ENCODE measurements around the gene CFAP92.

Gene CFAP92

DNA sequence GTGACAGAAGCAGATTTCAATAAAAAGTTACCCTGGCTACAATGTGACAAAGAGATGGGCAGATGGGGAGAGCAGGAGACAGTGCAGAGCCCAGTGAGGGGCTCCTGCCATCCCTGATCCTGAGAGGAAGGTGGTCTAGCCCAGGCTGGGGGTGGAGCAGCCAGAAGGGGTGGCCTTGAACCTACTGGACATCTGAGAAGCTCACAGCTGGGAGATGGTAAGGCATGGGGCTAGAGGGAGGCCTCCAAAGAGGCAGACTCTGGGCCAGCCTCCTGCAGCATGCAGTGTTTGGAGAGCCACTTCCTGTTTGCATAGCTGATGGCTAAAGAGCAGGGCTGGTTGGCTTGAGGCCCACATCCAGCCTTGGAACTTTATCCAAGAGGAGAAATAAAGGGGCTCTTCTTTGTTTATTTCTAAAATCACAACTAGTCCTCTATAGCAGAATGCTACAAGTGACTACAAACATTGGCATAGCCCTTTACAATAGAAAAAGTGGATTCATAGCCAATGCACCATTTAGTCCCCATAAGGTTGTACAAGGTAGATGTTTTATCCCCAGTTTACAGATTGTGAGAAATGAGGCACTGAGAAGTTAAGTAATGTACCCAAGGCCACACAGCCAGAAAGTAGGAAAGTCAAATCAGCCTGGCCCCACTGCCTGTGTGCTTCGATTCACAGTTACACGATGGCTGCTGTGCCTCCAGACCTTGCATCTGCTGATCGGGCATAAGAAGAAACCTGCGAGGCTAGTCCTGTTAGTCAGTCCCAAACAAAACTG, 11.8 kb upstream of the CFAP92 start:
- DNase-seq: no peak

DNA sequence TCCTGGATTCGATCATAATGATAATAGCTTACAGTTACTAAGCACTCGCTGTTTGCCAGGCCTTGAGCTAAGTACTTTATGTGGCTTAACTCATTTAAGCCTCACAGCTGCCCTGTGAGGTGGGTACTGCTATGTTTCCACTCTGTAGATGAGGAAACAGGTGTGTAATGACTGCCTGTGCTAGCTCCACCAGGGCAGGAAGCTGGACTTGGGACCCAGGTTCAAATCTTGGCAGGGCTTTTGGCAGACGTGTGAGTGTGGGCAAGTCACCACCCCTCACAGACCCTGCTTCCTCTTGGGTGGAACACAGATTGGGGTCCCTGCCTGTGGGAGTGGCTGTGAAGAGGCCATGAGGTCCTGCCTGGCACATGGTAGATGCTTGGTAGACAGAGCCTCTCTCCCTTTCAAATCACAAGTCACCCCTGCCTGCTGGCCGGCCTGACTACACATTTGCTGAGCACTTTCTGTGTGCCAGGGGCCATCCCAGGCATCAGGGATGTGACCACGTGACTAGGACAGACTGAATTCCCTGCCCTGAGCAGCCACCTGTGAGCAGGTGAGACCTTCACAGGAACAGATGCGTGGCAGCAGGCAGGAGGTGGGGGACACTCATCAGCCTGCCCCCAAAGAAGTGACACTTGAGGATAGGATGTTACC, 10.9 kb upstream of the CFAP92 start:
- no peak for DNase-seq

- no peak for DNase-seq
Observed at GRCh38 chr3:129003578-129004112, 9.8 kb upstream of the CFAP92 start.

GRCh38 chr3:129002573-129003569, 9.0 kb upstream of the CFAP92 start:
- DNase-seq: no peak

- no peak for DNase-seq
Observed at GRCh38 chr3:129001806-129002572, 8.1 kb upstream of the CFAP92 start.

- no peak for DNase-seq
Observed at GRCh38 chr3:129001101-129001805, 7.4 kb upstream of the CFAP92 start, which contains the start of gene EFCC1. Gene EFCC1, plus strand, starts transcription at chr3:129001304. Its CDS starts 325 bp downstream, at chr3:129001629.

- no peak for DNase-seq
Observed at GRCh38 chr3:129000742-129001100, 6.8 kb upstream of the CFAP92 start.

DNA sequence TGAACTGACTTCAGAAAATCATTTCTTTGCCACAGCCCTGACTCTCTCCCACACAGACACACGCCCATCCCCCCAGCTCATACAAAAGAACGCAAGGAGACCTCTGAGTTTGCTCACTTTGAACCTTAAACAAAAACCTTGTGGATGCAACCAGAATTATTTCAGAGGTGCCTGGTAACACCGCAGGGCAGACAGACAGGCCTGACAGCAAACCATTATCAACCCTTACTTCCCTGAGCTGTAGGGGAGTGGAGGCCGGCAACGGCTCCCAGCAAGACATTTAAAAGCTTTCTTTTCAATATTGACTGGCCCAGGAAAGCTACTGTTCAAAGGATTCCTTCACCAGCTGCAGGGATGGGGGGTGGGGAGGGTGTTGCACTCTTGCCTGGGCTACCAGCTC, 5.2 kb upstream of the CFAP92 start:
- DNase-seq: no peak

GRCh38 chr3:128998561-128998960, 4.7 kb upstream of the CFAP92 start:
- no peak for DNase-seq

- no peak for DNase-seq
Observed at GRCh38 chr3:128997486-128998133, 3.7 kb upstream of the CFAP92 start.

GRCh38 chr3:128996726-128997125, 2.9 kb upstream of the CFAP92 start:
- DNase-seq: no peak

DNA sequence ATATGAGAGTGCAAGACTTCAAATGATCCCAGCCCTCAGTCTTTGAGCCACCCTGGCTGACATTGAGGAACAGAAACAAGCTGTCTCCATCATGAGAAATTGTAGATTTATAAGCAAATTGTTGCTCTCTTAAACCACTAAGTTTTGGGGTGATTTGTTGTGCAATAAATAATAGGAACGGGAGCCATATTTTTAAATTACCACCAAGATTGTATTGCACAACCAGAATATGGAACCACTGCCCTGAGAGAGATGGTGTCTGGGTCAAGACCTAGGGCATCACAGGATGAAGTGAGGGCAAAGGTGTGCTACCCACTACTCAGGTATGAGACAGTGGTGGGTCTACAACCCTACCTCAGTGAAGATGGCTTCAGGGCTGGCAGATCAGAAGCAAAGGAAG, 2.3 kb upstream of the CFAP92 start:
- no peak for DNase-seq

- no peak for DNase-seq
Observed at GRCh38 chr3:128995737-128996136, 1.9 kb upstream of the CFAP92 start.

DNA sequence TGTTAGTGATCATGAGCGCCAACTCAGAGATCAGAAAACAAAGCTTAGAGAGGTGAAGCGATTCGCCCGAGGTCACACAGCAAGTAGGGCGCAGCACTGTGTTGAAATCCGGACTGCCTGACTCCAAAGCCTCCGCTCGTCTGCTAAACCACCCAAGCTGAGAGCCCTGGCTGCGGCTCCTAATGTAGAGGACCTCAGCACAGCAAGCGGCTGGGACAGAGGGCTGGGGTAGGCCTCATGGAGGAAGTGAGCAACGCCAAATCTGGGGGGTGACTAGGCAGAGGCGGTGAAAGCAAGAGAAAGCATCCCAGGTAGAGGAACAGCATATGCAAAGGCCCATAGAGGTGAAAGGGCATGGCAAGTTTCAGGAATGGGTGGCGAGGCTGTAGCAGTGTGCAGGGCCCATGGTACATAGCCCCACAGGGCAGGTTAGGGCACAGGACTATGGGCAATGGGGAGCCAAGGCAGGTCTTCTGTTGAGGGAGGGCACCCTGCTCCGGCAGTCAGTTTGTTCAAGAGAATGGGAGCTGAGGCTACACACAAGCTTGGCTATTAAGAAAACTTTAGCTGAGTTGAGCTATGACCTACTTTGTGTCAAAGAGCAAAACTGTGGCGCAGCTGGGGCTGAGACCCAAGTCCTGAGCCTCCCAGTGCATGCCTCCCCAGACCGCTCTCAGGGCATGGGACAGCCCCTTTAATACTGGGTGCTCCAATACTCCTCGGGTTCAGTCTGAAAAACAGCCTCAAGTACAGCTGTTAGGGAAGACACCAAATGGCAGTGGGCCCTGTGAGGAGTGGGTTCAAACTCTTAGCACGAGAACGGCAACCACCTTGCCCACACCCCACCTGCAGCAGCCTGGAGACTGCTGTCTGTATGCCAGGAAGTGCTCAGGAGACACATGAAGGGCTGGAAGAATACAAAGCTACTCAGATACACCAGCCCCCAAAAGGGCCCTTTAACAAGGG, 988 bp upstream of the CFAP92 start:
- no peak for DNase-seq

DNA sequence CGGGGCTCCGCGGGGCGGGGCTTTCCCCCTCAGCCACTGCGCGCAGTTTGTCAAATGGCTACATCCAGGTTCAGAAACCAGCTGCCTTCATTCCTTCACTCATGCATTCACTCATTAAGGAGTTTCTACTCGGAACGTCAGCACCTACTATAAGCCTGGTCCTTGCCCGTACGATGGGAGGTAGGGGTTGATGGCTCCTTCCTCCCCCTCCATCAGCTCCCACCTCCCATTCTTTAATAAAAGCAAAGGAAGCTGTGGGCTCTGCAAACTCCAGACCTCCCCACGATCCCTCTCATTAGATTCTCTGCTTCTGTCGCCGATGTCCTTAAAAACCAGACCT, 267 bp upstream of the CFAP92 start:
- DNase-seq: no peak

DNA sequence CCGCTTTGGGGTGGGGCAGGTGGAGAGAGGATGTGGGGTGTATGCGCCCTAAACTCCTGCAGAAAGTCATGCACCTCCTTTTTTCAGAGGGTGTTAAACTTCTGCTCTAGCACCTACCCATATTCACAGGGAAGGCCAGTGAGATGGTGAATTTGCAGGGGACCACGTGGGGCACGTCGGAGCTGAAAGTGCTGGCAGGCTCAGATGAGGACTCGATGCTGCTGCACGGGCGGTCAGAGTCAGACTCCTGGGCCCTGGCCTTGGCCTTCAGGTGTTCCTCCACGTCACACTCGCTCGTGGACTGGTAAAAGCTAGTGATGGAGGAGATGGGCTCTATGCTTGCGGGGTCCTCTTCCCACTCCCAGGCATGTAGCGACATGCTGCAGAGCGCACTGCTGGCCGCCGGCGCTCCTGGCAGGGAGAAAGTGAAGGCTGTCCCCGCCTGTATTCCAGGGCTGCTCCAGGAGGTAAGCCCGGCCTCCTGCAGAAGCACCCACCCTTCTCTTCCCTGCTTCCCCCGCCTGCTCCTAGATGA, 883 bp downstream of the CFAP92 start:
- DNase-seq: no peak

- DNase-seq: no peak
Observed at GRCh38 chr3:128991355-128991895, 2.5 kb downstream of the CFAP92 start.

GRCh38 chr3:128988286-128988685, 5.6 kb downstream of the CFAP92 start:
- no peak for DNase-seq
